HG03520 (cell line): Measurements from ENCODE around the gene LYPD6.

ENCODE experiments used
- ATAC-seq: cut with Tn5 transposase; IDR thresholded peaks from one replicate; pipeline ENCODE4 v1.9.1; 2021; ENCODE audit warnings: mild to moderate bottlenecking, moderate library complexity; ENCODE audit not compliant: unreplicated experiment

LYPD6 gene

GRCh38 chr2:149346272-149346671 is 15.9 kb downstream of the LYPD6 start:
- ATAC-seq = no peak

GRCh38 chr2:149348291-149348690 is 17.9 kb downstream of the LYPD6 start:
- ATAC-seq = no peak

- no peak for ATAC-seq
Observed at GRCh38 chr2:149353421-149353820, 23.0 kb downstream of the LYPD6 start.

GRCh38 chr2:149355716-149356422 is 25.5 kb downstream of the LYPD6 start:
- ATAC-seq = no peak

GRCh38 chr2:149357058-149357457 is 26.7 kb downstream of the LYPD6 start:
- ATAC-seq = no peak

GRCh38 chr2:149360106-149360505 is 29.7 kb downstream of the LYPD6 start:
- ATAC-seq = no peak

- no peak for ATAC-seq
Observed at GRCh38 chr2:149363958-149364357, 33.6 kb downstream of the LYPD6 start.

- no peak for ATAC-seq
Observed at GRCh38 chr2:149364839-149365238, 34.5 kb downstream of the LYPD6 start.

GRCh38 chr2:149365931-149366583 is 35.7 kb downstream of the LYPD6 start:
- no peak for ATAC-seq

- no peak for ATAC-seq
Observed at GRCh38 chr2:149370061-149370775, 39.8 kb downstream of the LYPD6 start.

GRCh38 chr2:149371476-149371875 is 41.1 kb downstream of the LYPD6 start:
- ATAC-seq = no peak

GRCh38 chr2:149375801-149376361 is 45.5 kb downstream of the LYPD6 start:
- ATAC-seq = no peak

- no peak for ATAC-seq
Observed at GRCh38 chr2:149380205-149380604, 49.8 kb downstream of the LYPD6 start.

GRCh38 chr2:149383340-149383739 is 53.0 kb downstream of the LYPD6 start:
- no peak for ATAC-seq

GRCh38 chr2:149385350-149385749 is 55.0 kb downstream of the LYPD6 start:
- ATAC-seq = no peak

- ATAC-seq = no peak
Observed at GRCh38 chr2:149387411-149387810, 57.0 kb downstream of the LYPD6 start.

- no peak for ATAC-seq
Observed at GRCh38 chr2:149388120-149388816, 57.9 kb downstream of the LYPD6 start.

GRCh38 chr2:149389506-149390167 is 59.2 kb downstream of the LYPD6 start:
- ATAC-seq = no peak

GRCh38 chr2:149393614-149394013 is 63.2 kb downstream of the LYPD6 start:
- no peak for ATAC-seq

GRCh38 chr2:149394864-149395263 is 64.5 kb downstream of the LYPD6 start:
- ATAC-seq = no peak
